ENCODE data around the gene PAEP.

The PAEP gene

DNA sequence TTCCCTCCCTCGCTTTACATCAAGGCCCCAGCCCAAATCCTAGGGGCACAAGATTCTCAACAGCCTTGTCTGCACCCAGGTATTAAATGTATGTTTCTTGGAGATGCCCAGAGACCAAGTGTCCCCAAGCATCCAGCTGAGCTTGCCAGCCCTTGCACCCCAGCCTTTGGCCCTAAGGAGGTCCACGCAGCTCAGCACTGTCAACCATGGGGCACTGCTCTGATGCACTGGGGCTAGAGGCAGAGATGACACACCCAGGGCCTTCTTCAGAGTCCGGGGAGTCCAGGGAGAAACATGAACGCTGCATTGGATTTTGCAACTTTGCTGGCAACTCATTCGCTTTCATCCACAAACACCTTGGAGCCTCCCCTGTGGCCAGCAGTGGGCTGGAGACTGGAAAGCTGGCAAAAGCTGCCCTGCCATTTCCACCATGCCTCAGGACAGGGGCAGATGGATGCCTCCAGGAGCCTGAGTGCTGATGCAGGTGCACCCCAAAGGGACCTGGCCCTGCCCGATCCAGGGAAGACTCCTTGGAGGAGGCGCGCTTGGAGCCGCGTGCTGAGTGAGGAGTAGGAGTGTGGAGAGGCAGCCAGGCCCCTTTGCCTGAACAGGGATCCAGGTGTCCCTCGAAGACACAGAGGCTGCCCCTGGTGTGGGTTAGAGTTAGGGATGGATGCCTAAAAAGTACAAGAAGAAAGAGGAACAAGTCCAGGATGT, 19.3 kb downstream of the PAEP start:
- TF ChIP-seq CTCF (IDR thresholded peaks at IDR 0.05; ENCODE audit: low read depth, low read length, missing control alignments): no peak
- no peak for DNase-seq (ENCODE audit: extremely low read depth, low read depth)
- H3K4me3 ChIP-seq (replicated peaks; ENCODE audit: low read depth, low read length): no peak overlapping the region

- H3K4me3 ChIP-seq (replicated peaks; ENCODE audit: low read depth, low read length): no peak overlapping the region
- no peak for TF ChIP-seq CTCF (IDR thresholded peaks at IDR 0.05; ENCODE audit: low read depth, low read length, missing control alignments)
- no peak for DNase-seq (ENCODE audit: extremely low read depth, low read depth)
Measured at GRCh38 chr9:135581636-135582426, 20.3 kb downstream of the PAEP start.

GRCh38 chr9:135582541-135582940, 21.0 kb downstream of the PAEP start:
- DNase-seq (ENCODE audit: extremely low read depth, low read depth): no peak
- TF ChIP-seq CTCF (IDR thresholded peaks at IDR 0.05; ENCODE audit: low read depth, low read length, missing control alignments): no peak
- H3K4me3 ChIP-seq (replicated peaks; ENCODE audit: low read depth, low read length): no peak overlapping the region

DNA sequence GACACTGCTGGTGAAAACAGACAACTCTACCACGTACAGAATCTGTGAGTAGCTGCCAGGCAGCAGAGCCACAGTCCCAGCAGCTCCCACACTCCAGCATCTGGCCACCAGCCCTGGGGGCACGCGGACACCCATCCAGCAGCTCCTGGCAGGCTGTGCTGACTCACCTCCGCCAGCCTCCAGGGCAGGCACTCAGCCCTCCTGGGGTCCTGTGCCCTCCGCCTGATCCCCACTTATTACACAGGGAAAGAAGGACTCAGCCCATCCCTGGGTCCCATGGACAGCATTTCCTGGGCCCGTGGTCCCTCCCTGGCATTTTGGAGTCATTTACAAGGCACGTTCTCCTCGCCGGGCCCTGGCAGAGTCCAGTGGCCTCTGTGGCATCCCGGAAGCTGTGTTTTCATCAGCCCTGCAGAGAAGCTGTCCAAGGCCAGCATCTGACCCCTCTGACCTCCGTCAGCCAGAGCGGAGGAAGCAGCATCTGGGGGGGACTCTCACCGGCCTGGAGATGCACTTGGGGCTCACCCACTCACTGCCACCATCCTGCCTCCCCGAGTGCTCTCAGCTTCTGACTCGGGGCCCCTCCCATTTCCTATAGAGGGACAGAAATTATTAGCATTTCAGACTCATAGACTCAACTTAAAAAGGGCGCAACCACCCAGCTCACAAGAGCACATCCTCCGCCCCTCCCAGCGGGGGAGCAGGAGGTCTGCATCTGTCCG, 21.6 kb downstream of the PAEP start:
- no peak overlapping the region for H3K4me3 ChIP-seq (replicated peaks; ENCODE audit: low read depth, low read length)
- no peak for TF ChIP-seq CTCF (IDR thresholded peaks at IDR 0.05; ENCODE audit: low read depth, low read length, missing control alignments)
- DNase-seq (ENCODE audit: extremely low read depth, low read depth): no peak

- no peak for TF ChIP-seq CTCF (IDR thresholded peaks at IDR 0.05; ENCODE audit: low read depth, low read length, missing control alignments)
- no peak overlapping the region for H3K4me3 ChIP-seq (replicated peaks; ENCODE audit: low read depth, low read length)
- DNase-seq (ENCODE audit: extremely low read depth, low read depth): no peak
Measured at GRCh38 chr9:135583688-135584011, 22.1 kb downstream of the PAEP start.

GRCh38 chr9:135584371-135584770, 22.8 kb downstream of the PAEP start:
- no peak overlapping the region for H3K4me3 ChIP-seq (replicated peaks; ENCODE audit: low read depth, low read length)
- TF ChIP-seq CTCF (IDR thresholded peaks at IDR 0.05; ENCODE audit: low read depth, low read length, missing control alignments): no peak
- DNase-seq (ENCODE audit: extremely low read depth, low read depth): no peak

Data from HFF-Myc (cell line).